Panc1 (cell line): ENCODE measurements around the gene KIFBP. TPM values are rescaled to one million over a fixed set of nuclear protein-coding genes. Genes with fewer than 3 reads are reported as not detected.

Experiments used
- ATAC-seq: fragments of 200-7000 bp; cut with Tn5 transposase; 2 replicates; pipeline ENCODE4 v1.9.1; 2020; ENCODE audit warnings: mild to moderate bottlenecking, moderate library complexity
- BruUV-seq: library from RNA; stranded (reverse); fragments of 400-500 nt; replicated peaks from 2 replicates; lab custom pipeline; 2021; lab: Mats Ljungman, UMichigan
- CTCF ChIA-PET: fragments of 300-600 bp; sonication (Branson Sonifier 250); formaldehyde crosslinking; loops from one replicate; lab custom pipeline; 2022; ENCODE audit warnings: antibody characterized with exemption; lab: Charles Lee
- POLR2A ChIA-PET: fragments of 300-600 bp; sonication (Branson Sonifier 250); formaldehyde crosslinking; loops from one replicate; lab custom pipeline; 2022; ENCODE audit warnings: antibody characterized with exemption; lab: Charles Lee
- DNase-seq: peaks from one replicate; pipeline ENCODE4 v3.0.0-alpha.2; 2010; ENCODE audit warnings: low read depth, low spot score
- H3K27ac ChIP-seq: 2 replicates; pipeline ENCODE4 v1.5.1; 2011; ENCODE audit warnings: mild to moderate bottlenecking, low read length, inconsistent platforms
- H3K27me3 ChIP-seq: fragments of 200-500 bp; sonication (Bioruptor generic); 2 replicates; pipeline ENCODE4 v1.6.0; 2014; ENCODE audit warnings: low read length, inconsistent platforms; ENCODE audit not compliant: control insufficient read depth, insufficient read depth
- H3K36me3 ChIP-seq: fragments of 200-500 bp; sonication (Bioruptor generic); 2 replicates; pipeline ENCODE4 v1.5.1; 2014; ENCODE audit warnings: inconsistent platforms, mild to moderate bottlenecking, low read length, moderate library complexity; ENCODE audit not compliant: control insufficient read depth, insufficient read depth
- H3K4me1 ChIP-seq: 2 replicates; pipeline ENCODE4 v1.5.1; 2011; ENCODE audit warnings: inconsistent platforms, mild to moderate bottlenecking, low read length, moderate library complexity; ENCODE audit not compliant: control insufficient read depth, insufficient read depth
- H3K4me3 ChIP-seq, 2 experiments: 2 replicates each; pipeline ENCODE4 v1.5.1; 2011 to 2012; ENCODE audit warnings: low read depth in 2 of 2, low read length in 2 of 2, mild to moderate bottlenecking in 2 of 2, inconsistent platforms in 1 of 2, moderate library complexity in 1 of 2
- H3K9me3 ChIP-seq: fragments of 200-500 bp; sonication (Bioruptor generic); 2 replicates; pipeline ENCODE4 v1.5.1; 2014; ENCODE audit warnings: low read depth, mild to moderate bottlenecking, inconsistent platforms, low read length, moderate library complexity; ENCODE audit not compliant: control insufficient read depth, insufficient read depth
- POLR2AphosphoS5 ChIP-seq: IDR thresholded peaks from 2 replicates; pipeline ENCODE4 v1.6.1; 2012; ENCODE audit warnings: mild to moderate bottlenecking, low read depth, low read length, moderate library complexity
- SIN3A ChIP-seq: IDR thresholded peaks from 2 replicates; pipeline ENCODE4 v1.6.1; 2012; ENCODE audit warnings: low read depth, mild to moderate bottlenecking, low read length, moderate library complexity, borderline replicate concordance; ENCODE audit not compliant: insufficient read depth
- TCF7L2 ChIP-seq: IDR thresholded peaks from 2 replicates; pipeline ENCODE4 v1.6.1; 2011; ENCODE audit warnings: mild to moderate bottlenecking, low read depth, low read length, inconsistent platforms
- in situ Hi-C: cut with HindIII; loops from 2 replicates; pipeline ENCODE4 v1.10.0; 2016; ENCODE audit warnings: low sequenced_read_pairs, low pct_unique_long_range_greater_than_20kb
- intact Hi-C: fragments of 100-400 bp; cut with micrococcal nuclease; formaldehyde crosslinking; loops from one replicate; pipeline ENCODE4 v1.10.0; 2022; ENCODE audit not compliant: unreplicated experiment
- total RNA-seq: library from RNA; stranded (reverse); gene quantifications from one replicate; pipeline ENCODE4 v1.2.1, GENCODE V29; 2021; ENCODE audit not compliant: unreplicated experiment
- TF ChIP-seq, protein P1 (sequence below), 2 experiments: IDR thresholded peaks; 2 replicates each; pipeline ENCODE4 v1.6.1; 2011 to 2012; ENCODE audit warnings: low read depth in 2 of 2, control low read depth in 1 of 2, low read length in 1 of 2, mild to moderate bottlenecking in 1 of 2, moderate library complexity in 1 of 2; ENCODE audit not compliant: insufficient read depth in 1 of 2
- TF ChIP-seq, protein P2 (sequence below): fragments of 450-650 bp; IDR thresholded peaks from 2 replicates; pipeline ENCODE4 v1.5.1; 2017; ENCODE audit warnings: mild to moderate bottlenecking

Gene KIFBP
- total RNA-seq, 1 experiment from 2014 or later: 45.9 TPM

DNA sequence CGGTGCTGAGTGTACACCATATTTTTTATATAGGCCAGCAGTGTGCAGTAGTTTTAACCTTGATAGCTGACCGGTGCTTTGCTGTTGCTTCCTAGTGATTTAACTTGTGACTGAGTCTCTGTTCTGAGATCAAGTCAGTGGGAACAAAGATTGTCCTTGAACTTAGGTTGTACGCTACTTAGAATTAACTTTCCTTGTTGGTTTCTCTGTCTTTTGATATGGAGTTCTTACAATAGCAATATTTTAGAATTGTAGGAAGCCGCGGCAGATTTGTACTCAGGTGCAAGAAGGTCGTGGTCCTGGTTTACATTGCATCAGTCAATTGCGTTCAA is 31.4 kb upstream of the KIFBP start:
- CTCF ChIA-PET: no interaction called here
- ATAC-seq (no peak), DNase-seq (no peak)
- in situ Hi-C loops: no loop called here
- Histone ChIP-seq H3K36me3 (peaks cover 30% of the 10 kb centered on the region), H3K9me3 (no peaks in the 10 kb centered on the region), H3K27ac (peak overlapping the region; percentile 94), H3K4me3 (peak overlapping the region; percentile 89 to 90), H3K4me1 (peaks cover 14% of the 10 kb centered on the region; the same call in 1 of the 2 replicates), H3K27me3 (no peaks in the 10 kb centered on the region)
- no TSS peak for BruUV-seq
- intact Hi-C loops: no loop called here
- TF ChIP-seq TCF7L2 (no peak), POLR2AphosphoS5 (no peak; the same call in 1 of the 2 replicates), SIN3A (no peak)
- TF ChIP-seq, protein P1, sequence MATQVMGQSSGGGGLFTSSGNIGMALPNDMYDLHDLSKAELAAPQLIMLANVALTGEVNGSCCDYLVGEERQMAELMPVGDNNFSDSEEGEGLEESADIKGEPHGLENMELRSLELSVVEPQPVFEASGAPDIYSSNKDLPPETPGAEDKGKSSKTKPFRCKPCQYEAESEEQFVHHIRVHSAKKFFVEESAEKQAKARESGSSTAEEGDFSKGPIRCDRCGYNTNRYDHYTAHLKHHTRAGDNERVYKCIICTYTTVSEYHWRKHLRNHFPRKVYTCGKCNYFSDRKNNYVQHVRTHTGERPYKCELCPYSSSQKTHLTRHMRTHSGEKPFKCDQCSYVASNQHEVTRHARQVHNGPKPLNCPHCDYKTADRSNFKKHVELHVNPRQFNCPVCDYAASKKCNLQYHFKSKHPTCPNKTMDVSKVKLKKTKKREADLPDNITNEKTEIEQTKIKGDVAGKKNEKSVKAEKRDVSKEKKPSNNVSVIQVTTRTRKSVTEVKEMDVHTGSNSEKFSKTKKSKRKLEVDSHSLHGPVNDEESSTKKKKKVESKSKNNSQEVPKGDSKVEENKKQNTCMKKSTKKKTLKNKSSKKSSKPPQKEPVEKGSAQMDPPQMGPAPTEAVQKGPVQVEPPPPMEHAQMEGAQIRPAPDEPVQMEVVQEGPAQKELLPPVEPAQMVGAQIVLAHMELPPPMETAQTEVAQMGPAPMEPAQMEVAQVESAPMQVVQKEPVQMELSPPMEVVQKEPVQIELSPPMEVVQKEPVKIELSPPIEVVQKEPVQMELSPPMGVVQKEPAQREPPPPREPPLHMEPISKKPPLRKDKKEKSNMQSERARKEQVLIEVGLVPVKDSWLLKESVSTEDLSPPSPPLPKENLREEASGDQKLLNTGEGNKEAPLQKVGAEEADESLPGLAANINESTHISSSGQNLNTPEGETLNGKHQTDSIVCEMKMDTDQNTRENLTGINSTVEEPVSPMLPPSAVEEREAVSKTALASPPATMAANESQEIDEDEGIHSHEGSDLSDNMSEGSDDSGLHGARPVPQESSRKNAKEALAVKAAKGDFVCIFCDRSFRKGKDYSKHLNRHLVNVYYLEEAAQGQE (IDR thresholded peaks at IDR 0.05; ENCODE audit: insufficient read depth in 1 of 2, low read depth in 2 of 2, low read length in 1 of 2): no peak
- TF ChIP-seq, protein P2, sequence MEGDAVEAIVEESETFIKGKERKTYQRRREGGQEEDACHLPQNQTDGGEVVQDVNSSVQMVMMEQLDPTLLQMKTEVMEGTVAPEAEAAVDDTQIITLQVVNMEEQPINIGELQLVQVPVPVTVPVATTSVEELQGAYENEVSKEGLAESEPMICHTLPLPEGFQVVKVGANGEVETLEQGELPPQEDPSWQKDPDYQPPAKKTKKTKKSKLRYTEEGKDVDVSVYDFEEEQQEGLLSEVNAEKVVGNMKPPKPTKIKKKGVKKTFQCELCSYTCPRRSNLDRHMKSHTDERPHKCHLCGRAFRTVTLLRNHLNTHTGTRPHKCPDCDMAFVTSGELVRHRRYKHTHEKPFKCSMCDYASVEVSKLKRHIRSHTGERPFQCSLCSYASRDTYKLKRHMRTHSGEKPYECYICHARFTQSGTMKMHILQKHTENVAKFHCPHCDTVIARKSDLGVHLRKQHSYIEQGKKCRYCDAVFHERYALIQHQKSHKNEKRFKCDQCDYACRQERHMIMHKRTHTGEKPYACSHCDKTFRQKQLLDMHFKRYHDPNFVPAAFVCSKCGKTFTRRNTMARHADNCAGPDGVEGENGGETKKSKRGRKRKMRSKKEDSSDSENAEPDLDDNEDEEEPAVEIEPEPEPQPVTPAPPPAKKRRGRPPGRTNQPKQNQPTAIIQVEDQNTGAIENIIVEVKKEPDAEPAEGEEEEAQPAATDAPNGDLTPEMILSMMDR: no peak
- POLR2A ChIA-PET: interaction anchor here (0.6 kb wide), 1 partner anchor 10 kb away, joined by 3 read pairs; no protein-coding TSS in a partner anchor

DNA sequence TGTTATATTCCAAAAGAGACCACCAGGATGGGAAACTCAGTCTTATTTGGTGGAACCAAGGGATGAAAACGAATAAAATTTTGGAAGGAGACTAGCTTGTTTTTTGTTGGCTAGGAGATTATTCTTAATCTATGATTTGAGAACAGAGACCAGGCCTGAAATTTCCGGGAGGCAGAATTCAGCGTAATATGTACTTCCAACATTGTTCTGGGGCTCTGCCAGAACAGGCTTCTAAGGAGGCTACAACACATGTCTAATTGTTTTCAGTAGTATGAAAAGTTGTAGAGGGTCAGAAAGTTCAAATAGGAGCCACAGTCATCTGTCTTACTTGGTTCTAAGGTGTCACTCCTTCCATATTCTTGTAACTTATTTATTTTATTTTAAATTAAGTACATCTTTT is 30.9 kb upstream of the KIFBP start:
- peaks cover 14% of the 10 kb centered on the region; the same call in 1 of the 2 replicates for H3K4me1 ChIP-seq
- peak overlapping the region; percentile 94 for H3K27ac ChIP-seq
- CTCF ChIA-PET: no interaction called here
- no peaks in the 10 kb centered on the region for H3K9me3 ChIP-seq
- H3K36me3 ChIP-seq: peaks cover 34% of the 10 kb centered on the region
- H3K4me3 ChIP-seq: peak overlapping the region; percentile 89 to 90
- DNase-seq (no peak), ATAC-seq (no peak)
- in situ Hi-C loops (no loop called here), intact Hi-C loops (no loop called here)
- POLR2A ChIA-PET: interaction anchor here (0.6 to 1.1 kb wide), 2 partner anchors 10 to 21 kb away, joined by 3 read pairs; no protein-coding TSS in a partner anchor
- no peaks in the 10 kb centered on the region for H3K27me3 ChIP-seq
- TF ChIP-seq, protein P1 (IDR thresholded peaks at IDR 0.05; ENCODE audit: insufficient read depth in 1 of 2, low read depth in 2 of 2, low read length in 1 of 2): no peak
- TF ChIP-seq POLR2AphosphoS5: no peak
- TF ChIP-seq, protein P2: no peak
- no peak for TF ChIP-seq SIN3A
- no peak for TF ChIP-seq TCF7L2
- no TSS peak for BruUV-seq
